SJSA1 (cell line): ENCODE results near the gene FBXO22. TPM values are rescaled to one million over a fixed set of nuclear protein-coding genes. Genes with fewer than 3 reads are reported as not detected.
"Not testable (repeated sequence)": the region's sequence is repeated elsewhere in the genome, so short reads cannot be mapped to it uniquely, and the experiment has no call there.

Experiments used
- DNase-seq, 2 experiments: peaks; one replicate each; pipeline ENCODE4 v3.0.0-alpha.2; 2015 to 2020; ENCODE audit warnings: low spot score in 2 of 2, low read depth in 1 of 2
- H3K27ac ChIP-seq: fragments of 250-450 bp; sonication (Bioruptor Pico); 2 replicates; pipeline ENCODE4 v1.5.1; 2020; ENCODE audit warnings: mild to moderate bottlenecking, moderate library complexity
- H3K27me3 ChIP-seq: fragments of 250-450 bp; sonication (Bioruptor Pico); replicated peaks from 2 replicates; pipeline ENCODE4 v1.5.1; 2020; ENCODE audit warnings: mild to moderate bottlenecking, moderate library complexity
- H3K36me3 ChIP-seq: fragments of 250-450 bp; sonication (Bioruptor Pico); 2 replicates; pipeline ENCODE4 v1.5.1; 2020; ENCODE audit warnings: mild to moderate bottlenecking
- H3K4me1 ChIP-seq: fragments of 250-450 bp; sonication (Bioruptor Pico); replicated peaks from 2 replicates; pipeline ENCODE4 v1.6.1; 2021; ENCODE audit warnings: mild to moderate bottlenecking
- H3K4me3 ChIP-seq: fragments of 250-450 bp; sonication (Bioruptor Pico); 2 replicates; pipeline ENCODE4 v1.5.1; 2020; ENCODE audit warnings: mild to moderate bottlenecking
- H3K9me3 ChIP-seq: fragments of 250-450 bp; sonication (Bioruptor Pico); replicated peaks from 2 replicates; pipeline ENCODE4 v1.5.1; 2020; ENCODE audit warnings: mild to moderate bottlenecking
- total RNA-seq: library from RNA; depleted of rRNA; stranded (reverse); fragments of >200 nt; shearing (Covaris generic); gene quantifications from 2 replicates; pipeline ENCODE4 v1.2.3, GENCODE V29; 2014

Gene FBXO22
- total RNA-seq, 1 experiment from 2014 or later = 66.9 TPM

GRCh38 chr15:75887178-75887577 is 16.5 kb upstream of the FBXO22 start:
- no peak for DNase-seq
- Histone ChIP-seq H3K27me3 (no peaks in the 10 kb centered on the region), H3K4me3 (no peak overlapping the region), H3K36me3 (peaks cover 18% of the 10 kb centered on the region), H3K9me3 (no peaks in the 10 kb centered on the region), H3K27ac (no peak overlapping the region), H3K4me1 (peaks cover 9% of the 10 kb centered on the region)

DNA sequence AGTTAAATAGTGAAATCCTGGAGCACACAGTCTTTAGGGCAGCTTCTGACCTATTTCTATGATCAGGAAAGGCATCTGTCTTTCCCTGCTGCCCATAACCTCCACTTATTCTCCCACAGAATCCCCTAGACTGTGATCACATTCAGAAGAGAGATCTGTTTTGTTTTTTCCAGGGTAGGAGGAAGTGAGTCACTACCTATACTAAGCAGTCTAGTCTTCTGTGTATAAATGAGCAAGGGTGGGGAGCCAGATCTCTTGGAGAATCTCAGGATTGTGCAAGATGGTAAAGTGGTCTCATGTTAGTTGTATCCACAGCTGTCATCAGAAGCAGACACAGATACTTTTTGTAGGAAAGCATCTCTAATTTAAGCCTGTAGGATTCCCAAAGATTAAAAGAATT is 11.8 kb upstream of the FBXO22 start:
- no peaks in the 10 kb centered on the region for H3K9me3 ChIP-seq
- peaks cover 8% of the 10 kb centered on the region; the same call in 1 of the 2 replicates for H3K36me3 ChIP-seq
- no peak overlapping the region for H3K4me3 ChIP-seq
- H3K27ac ChIP-seq = peak overlapping the region; percentile 49
- DNase-seq = peak in 1 of 2 experiments; percentile 63
- H3K27me3 ChIP-seq = no peaks in the 10 kb centered on the region
- peaks cover 9% of the 10 kb centered on the region for H3K4me1 ChIP-seq

DNA sequence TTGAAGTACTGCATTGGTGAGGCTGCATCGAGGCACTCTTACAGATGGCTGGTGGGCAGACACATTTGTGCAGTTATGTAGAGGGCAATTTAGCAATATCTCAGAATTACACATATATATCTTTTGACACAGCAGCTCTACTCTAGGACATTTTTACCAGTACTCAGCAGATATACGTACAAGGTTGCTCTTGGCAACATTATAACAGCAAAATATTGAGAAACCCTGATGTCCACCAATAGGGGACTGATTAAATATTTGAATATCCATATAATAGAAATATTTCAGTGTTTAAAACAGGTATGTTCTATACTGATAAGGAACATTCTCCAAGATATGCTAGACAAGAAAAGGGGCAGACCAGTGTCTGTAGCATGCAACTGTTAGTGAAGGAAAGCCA is 7.9 kb upstream of the FBXO22 start:
- H3K9me3 ChIP-seq = no peaks in the 10 kb centered on the region
- peaks cover 9% of the 10 kb centered on the region for H3K4me1 ChIP-seq
- no peak overlapping the region for H3K27ac ChIP-seq
- DNase-seq = no peak
- peaks cover 21% of the 10 kb centered on the region for H3K36me3 ChIP-seq
- no peaks in the 10 kb centered on the region for H3K27me3 ChIP-seq
- no peak overlapping the region for H3K4me3 ChIP-seq

- Histone ChIP-seq H3K27ac (no peak overlapping the region), H3K4me3 (no peak overlapping the region), H3K27me3 (no peaks in the 10 kb centered on the region), H3K4me1 (peaks cover 15% of the 10 kb centered on the region), H3K9me3 (no peaks in the 10 kb centered on the region), H3K36me3 (peaks cover 30% of the 10 kb centered on the region)
- DNase-seq = no peak
Observed at GRCh38 chr15:75900577-75900976, 3.1 kb upstream of the FBXO22 start.

- Histone ChIP-seq H3K27me3 (no peaks in the 10 kb centered on the region), H3K4me1 (peaks cover 15% of the 10 kb centered on the region), H3K4me3 (no peak overlapping the region), H3K36me3 (peaks cover 41% of the 10 kb centered on the region), H3K27ac (no peak overlapping the region), H3K9me3 (no peaks in the 10 kb centered on the region)
- DNase-seq = no peak
Observed at GRCh38 chr15:75902129-75902557, 1.5 kb upstream of the FBXO22 start.

- no peak overlapping the region for H3K27ac ChIP-seq
- peaks cover 15% of the 10 kb centered on the region for H3K4me1 ChIP-seq
- H3K36me3 ChIP-seq = peaks cover 52% of the 10 kb centered on the region
- H3K4me3 ChIP-seq = no peak overlapping the region
- no peak for DNase-seq
- no peaks in the 10 kb centered on the region for H3K9me3 ChIP-seq
- no peaks in the 10 kb centered on the region for H3K27me3 ChIP-seq
Observed at GRCh38 chr15:75905231-75905630, 1.6 kb downstream of the FBXO22 start.

DNA sequence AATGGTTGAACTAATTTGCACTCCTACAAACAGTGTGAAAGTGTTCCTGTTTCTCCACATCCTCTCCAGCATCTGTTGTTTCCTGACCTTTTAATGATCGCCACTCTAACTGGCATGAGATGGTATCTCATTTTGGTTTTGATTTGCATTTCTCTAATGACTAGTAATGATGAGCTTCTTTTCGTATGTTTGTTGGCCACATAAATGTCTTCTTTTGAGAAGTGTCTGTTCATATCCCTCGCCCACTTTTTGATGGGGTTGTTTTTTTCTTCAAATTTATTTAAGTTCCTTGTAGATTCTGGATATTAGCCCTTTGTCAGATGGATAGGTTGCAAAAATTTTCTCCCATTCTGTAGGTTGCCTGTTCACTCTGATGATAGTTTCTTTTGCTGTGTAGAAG is 6.7 kb downstream of the FBXO22 start:
- H3K27ac ChIP-seq, H3K4me3 ChIP-seq, H3K9me3 ChIP-seq, H3K4me1 ChIP-seq, H3K27me3 ChIP-seq, DNase-seq: not testable (repeated sequence)
- H3K36me3 ChIP-seq = peaks cover 68% of the 10 kb centered on the region

- peaks cover 48% of the 10 kb centered on the region for H3K36me3 ChIP-seq
- H3K4me3 ChIP-seq = no peak overlapping the region
- H3K27me3 ChIP-seq = no peaks in the 10 kb centered on the region
- no peaks in the 10 kb centered on the region for H3K9me3 ChIP-seq
- DNase-seq = no peak
- H3K27ac ChIP-seq = no peak overlapping the region
- H3K4me1 ChIP-seq = no peaks in the 10 kb centered on the region
Observed at GRCh38 chr15:75916978-75917377, 13.3 kb downstream of the FBXO22 start.

GRCh38 chr15:75918135-75918534 is 14.5 kb downstream of the FBXO22 start:
- Histone ChIP-seq H3K27me3 (no peaks in the 10 kb centered on the region), H3K4me1 (no peaks in the 10 kb centered on the region), H3K36me3 (peaks cover 46% of the 10 kb centered on the region), H3K27ac (no peak overlapping the region), H3K9me3 (no peaks in the 10 kb centered on the region), H3K4me3 (no peak overlapping the region)
- DNase-seq = no peak

DNA sequence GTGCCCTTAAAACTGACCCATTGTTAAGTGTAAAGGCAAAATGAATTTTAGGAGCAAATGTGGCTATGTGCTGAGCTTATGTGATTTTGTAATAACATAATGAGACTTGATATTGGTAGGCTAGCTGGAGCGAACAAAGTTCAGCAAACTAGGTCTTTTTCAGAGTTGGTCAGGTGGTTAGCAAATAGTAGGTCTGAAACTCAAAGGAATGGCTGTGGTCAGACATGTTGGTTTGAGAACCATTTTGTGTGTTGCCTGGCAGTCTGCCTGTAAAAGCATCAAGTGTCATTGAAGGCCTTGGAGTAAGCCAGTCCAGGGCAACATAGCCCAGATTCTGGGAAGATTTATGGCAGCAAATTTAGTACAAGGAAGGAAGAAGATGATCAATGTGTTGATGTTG is 16.4 kb downstream of the FBXO22 start:
- no peak for DNase-seq
- no peaks in the 10 kb centered on the region for H3K27me3 ChIP-seq

DNA sequence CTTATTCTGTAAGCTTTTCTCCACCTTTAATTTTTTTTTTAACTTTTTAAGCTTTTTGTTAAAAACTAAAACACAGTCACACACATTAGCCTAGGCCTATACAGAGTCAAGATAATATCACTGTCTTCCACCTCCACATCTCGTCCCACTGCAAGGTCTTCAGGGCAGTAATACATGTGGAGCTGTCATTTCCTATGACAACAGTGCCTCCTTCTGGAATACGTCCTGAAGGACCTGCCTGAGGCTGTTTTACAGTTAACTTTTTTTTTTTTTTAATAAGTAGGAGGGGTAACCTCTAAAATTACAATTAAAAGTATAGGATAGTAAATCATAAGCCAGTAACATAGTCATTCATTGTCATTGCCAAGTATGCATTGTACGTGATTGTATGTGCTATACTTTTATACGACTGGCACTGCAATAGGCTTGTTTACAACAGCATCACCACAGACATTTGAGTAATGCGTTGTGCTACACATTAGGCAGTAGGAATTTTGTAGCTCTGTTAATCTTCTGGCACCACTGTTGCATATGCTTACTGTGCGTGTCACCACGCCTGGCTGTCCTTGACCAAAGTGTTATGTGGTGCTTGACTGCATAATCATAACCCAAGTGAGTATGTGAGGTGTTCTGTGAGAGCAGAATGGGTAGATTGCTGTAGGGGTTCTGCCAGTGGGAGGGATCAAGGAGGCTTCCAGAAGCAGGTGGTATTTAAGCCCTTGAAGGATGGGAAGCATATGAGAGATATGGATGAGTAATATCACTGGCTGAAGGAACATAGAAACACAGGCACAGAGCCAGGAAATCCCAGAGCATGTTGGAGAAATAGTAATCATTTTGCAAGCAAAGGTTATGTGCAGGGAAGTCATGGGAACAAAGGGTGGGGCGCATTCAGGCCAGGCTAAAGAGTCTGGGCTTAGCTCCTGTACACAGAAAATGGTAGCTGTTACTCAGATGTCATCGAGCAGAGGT is 18.3 kb downstream of the FBXO22 start:
- peaks cover 37% of the 10 kb centered on the region for H3K36me3 ChIP-seq
- DNase-seq = peak in 1 of 2 experiments; percentile 36
- no peaks in the 10 kb centered on the region for H3K9me3 ChIP-seq
- no peak overlapping the region for H3K4me3 ChIP-seq
- H3K27ac ChIP-seq = no peak overlapping the region
- H3K27me3 ChIP-seq = no peaks in the 10 kb centered on the region
- H3K4me1 ChIP-seq = no peaks in the 10 kb centered on the region

More for the DNA sequence above, 16.4 kb downstream of the FBXO22 start:
- Histone ChIP-seq H3K27ac (no peak overlapping the region), H3K4me3 (no peak overlapping the region), H3K9me3 (no peaks in the 10 kb centered on the region), H3K36me3 (peaks cover 32% of the 10 kb centered on the region), H3K4me1 (no peaks in the 10 kb centered on the region)

- Histone ChIP-seq H3K27me3 (no peaks in the 10 kb centered on the region), H3K4me1 (no peaks in the 10 kb centered on the region), H3K4me3 (no peak overlapping the region), H3K27ac (no peak overlapping the region), H3K9me3 (no peaks in the 10 kb centered on the region), H3K36me3 (peaks cover 31% of the 10 kb centered on the region)
- no peak for DNase-seq
Observed at GRCh38 chr15:75923756-75924155, 20.1 kb downstream of the FBXO22 start.

GRCh38 chr15:75924576-75924975 is 20.9 kb downstream of the FBXO22 start:
- peaks cover 31% of the 10 kb centered on the region for H3K36me3 ChIP-seq
- no peaks in the 10 kb centered on the region for H3K27me3 ChIP-seq
- no peaks in the 10 kb centered on the region for H3K9me3 ChIP-seq
- no peak for DNase-seq
- H3K27ac ChIP-seq = no peak overlapping the region
- H3K4me1 ChIP-seq = no peaks in the 10 kb centered on the region
- no peak overlapping the region for H3K4me3 ChIP-seq

DNA sequence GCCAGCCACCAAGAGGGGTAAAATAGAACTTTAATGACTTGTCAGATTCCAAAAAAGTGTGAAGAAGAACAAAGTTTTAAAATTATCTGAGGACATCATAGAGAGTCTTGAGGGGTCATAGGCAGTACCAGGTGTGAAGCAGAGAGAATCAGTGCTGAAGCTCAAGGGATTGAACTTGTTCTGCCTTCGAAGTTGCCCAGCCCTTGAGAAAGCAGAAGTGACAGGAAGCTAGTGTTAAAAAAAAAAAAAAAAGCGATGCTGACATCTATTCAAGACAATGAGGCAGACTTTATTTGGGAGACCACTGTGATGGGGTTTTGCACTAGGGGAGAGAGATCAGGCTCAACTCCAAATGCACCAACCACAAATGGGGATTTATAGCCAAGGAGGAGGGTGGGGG is 21.8 kb downstream of the FBXO22 start:
- Histone ChIP-seq H3K36me3 (peaks cover 39% of the 10 kb centered on the region), H3K4me3 (no peak overlapping the region), H3K27ac (no peak overlapping the region), H3K9me3 (no peaks in the 10 kb centered on the region), H3K4me1 (no peaks in the 10 kb centered on the region), H3K27me3 (no peaks in the 10 kb centered on the region)
- DNase-seq = no peak
